NCI-H2196 treated with DMSO at 0.1 percent for 48 hours (cell line): ENCODE results near the gene PTMS.

Experiments used
- DNase-seq: peaks from one replicate; lab custom pipeline; 2025; ENCODE audit not compliant: unreplicated experiment; lab: John Stamatoyannopoulos, UW

Gene PTMS

GRCh38 chr12:6787309-6787708, 21.1 kb downstream of the PTMS start:
- DNase-seq = no peak

GRCh38 chr12:6788972-6789924, 23.1 kb downstream of the PTMS start, which contains the start of gene CD4:
TSS of gene CD4 (plus strand) at chr12:6789528. CDS start at chr12:6800139, 10,611 bp downstream.
- DNase-seq = no peak

- no peak for DNase-seq
Observed at GRCh38 chr12:6790496-6791150, 24.5 kb downstream of the PTMS start.

- DNase-seq = no peak
Observed at GRCh38 chr12:6791931-6792520, 25.9 kb downstream of the PTMS start.

DNA sequence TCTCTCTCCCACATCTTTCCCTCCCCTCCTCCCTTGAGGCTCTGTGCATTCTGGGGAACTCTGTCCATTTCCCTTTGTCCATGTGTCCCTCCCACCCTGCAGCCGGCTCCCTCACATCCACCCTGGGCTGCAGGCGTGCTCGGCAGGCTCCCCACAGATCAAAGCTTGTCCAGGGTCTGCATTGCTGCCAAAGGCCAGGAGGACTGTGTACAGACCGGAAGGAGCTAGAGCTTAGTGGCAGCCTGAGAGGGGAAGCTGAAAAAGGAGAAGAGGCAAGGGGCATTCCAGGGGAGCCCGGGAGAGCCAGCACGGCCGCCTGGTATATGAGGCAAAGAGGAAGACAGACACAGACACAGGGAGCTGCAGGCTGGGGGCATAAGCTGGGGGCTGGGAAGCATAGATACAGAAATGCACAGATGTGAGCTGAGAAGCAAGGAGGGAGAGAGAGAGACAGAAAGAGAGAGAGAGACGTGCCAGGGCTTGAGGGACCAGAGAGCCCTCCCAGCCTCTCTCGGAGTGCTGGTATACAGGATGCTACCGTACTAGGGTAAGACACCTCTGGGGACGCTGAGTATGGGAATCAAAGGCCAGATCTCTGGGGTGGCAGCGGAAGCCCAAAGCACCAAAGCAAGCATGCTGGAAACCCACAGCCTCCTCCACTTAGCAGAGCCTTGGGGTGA, 26.5 kb downstream of the PTMS start:
- DNase-seq = no peak

DNA sequence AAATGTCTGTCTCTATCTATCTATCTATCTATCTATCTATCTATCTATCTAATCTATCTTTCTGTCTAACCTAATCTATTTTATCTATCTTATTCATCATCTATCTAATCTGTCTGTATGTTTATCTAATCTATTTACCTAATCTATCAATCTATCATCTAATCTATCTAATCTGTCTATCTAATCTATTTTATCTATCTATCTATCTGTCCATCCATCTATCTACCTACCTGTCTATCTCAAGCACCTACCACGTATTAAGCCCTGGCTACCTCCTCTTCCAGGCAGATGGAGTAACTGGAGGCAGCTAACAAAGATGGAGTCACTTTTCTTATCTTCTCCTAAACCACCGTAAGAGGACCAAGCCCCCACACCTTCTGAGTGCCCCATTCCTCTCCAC, 28.9 kb downstream of the PTMS start:
- DNase-seq = no peak

- DNase-seq = no peak
Observed at GRCh38 chr12:6796576-6796975, 30.4 kb downstream of the PTMS start.

- DNase-seq = no peak
Observed at GRCh38 chr12:6799147-6799546, 33.0 kb downstream of the PTMS start.

- no peak for DNase-seq
Observed at GRCh38 chr12:6807170-6807569, 41.0 kb downstream of the PTMS start.

- no peak for DNase-seq
Observed at GRCh38 chr12:6809056-6809455, 42.9 kb downstream of the PTMS start.

- DNase-seq = no peak
Observed at GRCh38 chr12:6810758-6811157, 44.6 kb downstream of the PTMS start.

GRCh38 chr12:6813363-6813762, 47.2 kb downstream of the PTMS start:
- DNase-seq = no peak

DNA sequence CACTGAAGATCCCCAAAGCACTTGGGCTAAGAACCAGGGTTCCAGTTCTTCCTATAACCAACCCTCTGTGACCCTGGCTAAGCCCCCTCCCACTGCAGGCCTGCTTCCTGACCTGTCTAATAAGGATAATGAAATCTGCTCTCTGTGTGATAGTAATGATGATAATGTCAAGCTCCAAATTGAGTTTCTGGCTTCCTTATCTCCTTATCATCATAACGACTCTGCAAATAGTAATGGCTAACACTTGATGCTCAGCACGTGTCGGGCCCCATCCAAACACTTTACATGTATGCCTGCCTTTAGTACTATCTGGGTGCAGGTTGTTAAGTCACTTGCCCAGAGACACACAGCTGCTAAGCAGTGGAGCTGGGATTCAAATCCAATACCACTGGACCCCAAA, 50.4 kb downstream of the PTMS start:
- no peak for DNase-seq

- DNase-seq = no peak
Observed at GRCh38 chr12:6817098-6817497, 50.9 kb downstream of the PTMS start.

DNA sequence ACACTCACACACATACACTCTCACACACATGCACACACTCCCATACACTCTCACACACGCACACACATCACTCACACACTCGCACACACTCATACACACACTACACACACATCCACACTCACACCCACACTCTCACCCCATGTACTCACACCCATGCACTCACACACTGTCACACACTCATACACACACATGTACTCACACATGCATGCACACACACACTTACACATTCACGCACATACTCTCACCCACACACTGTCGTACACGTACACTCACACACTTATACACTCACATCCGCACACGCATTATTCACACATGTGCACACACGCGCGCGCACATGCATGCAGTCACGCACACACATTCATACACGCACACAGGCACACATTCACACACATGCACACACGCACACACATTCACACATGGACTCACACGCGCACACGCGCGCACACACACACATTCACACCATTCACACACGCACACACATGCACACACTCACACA, 51.5 kb downstream of the PTMS start:
- no peak for DNase-seq

DNA sequence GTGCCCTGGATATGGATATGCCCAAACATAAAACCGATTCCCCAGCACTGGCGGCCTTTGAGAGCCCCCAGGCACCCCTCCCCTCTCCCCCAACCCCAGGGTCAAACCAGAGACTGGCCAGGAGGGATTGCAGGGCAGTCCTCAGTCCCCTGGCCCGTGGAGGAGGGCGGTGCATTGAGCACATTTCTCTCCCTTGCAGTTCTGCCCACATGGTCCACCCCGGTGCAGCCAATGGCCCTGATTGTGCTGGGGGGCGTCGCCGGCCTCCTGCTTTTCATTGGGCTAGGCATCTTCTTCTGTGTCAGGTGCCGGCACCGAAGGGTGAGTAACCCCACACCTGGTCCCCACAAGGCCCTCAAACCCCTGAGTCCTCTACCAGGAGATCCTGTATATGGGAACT, 52.1 kb downstream of the PTMS start:
- no peak for DNase-seq

DNA sequence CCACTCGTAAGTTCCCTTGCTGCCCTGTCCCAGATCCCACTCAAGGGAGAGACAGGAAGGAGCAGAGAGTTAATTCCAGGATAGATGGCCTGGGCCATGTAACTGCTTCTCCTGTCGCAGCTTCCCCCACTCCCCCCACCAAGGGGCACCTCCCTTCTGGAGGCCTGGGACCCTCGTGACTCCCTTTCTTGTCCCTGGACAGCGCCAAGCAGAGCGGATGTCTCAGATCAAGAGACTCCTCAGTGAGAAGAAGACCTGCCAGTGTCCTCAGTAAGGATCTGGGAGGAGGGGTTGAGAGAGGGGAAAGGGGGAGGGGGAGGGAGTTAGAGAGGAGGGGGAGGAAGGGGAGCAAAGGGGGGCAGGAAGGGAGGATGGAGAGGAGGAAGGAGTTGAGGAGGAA, 52.5 kb downstream of the PTMS start:
- DNase-seq = no peak

DNA sequence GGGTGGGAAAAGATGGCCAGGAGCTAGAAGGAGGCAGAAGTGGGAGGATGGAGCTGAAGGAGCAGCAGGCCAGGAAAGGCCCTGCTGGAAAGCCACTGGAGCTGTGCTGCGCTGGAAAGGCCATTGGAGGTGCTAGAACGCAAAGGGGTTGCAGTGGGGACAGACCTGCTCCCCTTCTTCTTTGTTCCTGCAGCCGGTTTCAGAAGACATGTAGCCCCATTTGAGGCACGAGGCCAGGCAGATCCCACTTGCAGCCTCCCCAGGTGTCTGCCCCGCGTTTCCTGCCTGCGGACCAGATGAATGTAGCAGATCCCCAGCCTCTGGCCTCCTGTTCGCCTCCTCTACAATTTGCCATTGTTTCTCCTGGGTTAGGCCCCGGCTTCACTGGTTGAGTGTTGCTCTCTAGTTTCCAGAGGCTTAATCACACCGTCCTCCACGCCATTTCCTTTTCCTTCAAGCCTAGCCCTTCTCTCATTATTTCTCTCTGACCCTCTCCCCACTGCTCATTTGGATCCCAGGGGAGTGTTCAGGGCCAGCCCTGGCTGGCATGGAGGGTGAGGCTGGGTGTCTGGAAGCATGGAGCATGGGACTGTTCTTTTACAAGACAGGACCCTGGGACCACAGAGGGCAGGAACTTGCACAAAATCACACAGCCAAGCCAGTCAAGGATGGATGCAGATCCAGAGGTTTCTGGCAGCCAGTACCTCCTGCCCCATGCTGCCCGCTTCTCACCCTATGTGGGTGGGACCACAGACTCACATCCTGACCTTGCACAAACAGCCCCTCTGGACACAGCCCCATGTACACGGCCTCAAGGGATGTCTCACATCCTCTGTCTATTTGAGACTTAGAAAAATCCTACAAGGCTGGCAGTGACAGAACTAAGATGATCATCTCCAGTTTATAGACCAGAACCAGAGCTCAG, 53.2 kb downstream of the PTMS start:
- no peak for DNase-seq

DNA sequence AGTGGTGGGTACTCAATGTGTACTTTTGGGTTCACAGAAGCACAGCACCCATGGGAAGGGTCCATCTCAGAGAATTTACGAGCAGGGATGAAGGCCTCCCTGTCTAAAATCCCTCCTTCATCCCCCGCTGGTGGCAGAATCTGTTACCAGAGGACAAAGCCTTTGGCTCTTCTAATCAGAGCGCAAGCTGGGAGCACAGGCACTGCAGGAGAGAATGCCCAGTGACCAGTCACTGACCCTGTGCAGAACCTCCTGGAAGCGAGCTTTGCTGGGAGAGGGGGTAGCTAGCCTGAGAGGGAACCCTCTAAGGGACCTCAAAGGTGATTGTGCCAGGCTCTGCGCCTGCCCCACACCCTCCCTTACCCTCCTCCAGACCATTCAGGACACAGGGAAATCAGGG, 54.0 kb downstream of the PTMS start:
- DNase-seq = no peak
